ENCODE measurements around the gene SLC18A2. TPM values are rescaled to one million over a fixed set of nuclear protein-coding genes. Genes with fewer than 3 reads are reported as not detected.

The SLC18A2 gene
- polyA plus RNA-seq, 3 donors, result 0.14 TPM; not detected in 2

- Histone ChIP-seq H2AFZ (ENCODE audit: insufficient read depth, low read depth, low read length, poor library complexity, severe bottlenecking) (no peak overlapping the region), H3K9ac (ENCODE audit: insufficient read depth, low read length, poor library complexity, severe bottlenecking) (no peak overlapping the region), H3K4me1 (ENCODE audit: control insufficient read depth in 1 of 2, insufficient read depth in 2 of 2, low read length in 2 of 2) (no peaks in the 10 kb centered on the region), H3K79me2 (ENCODE audit: insufficient read depth, low read length) (no peaks in the 10 kb centered on the region), H4K20me1 (ENCODE audit: insufficient read depth, low read length) (no peaks in the 10 kb centered on the region), H3K36me3 (replicated peaks in 1 of 2; ENCODE audit: control insufficient read depth in 1 of 2, insufficient read depth in 2 of 2, low read length in 2 of 2) (no peaks in the 10 kb centered on the region), H3K27ac (ENCODE audit: low read depth in 1 of 2, low read length in 2 of 2) (no peak overlapping the region), H3K27me3 (ENCODE audit: control insufficient read depth in 2 of 2, insufficient read depth in 2 of 2, low read length in 2 of 2) (no peaks in the 10 kb centered on the region), H3K4me3 (replicated peaks in 1 of 3; ENCODE audit: low read depth in 2 of 3, low read length in 3 of 3) (no peak overlapping the region), H3K4me2 (replicated peaks; ENCODE audit: extremely low read depth, low read length, poor library complexity, severe bottlenecking) (no peak overlapping the region), H3K9me3 (replicated peaks in 1 of 2; ENCODE audit: control insufficient read depth in 1 of 2, insufficient read depth in 1 of 2, low read length in 2 of 2) (no peaks in the 10 kb centered on the region)
- TF ChIP-seq CTCF (IDR thresholded peaks at IDR 0.05), result no peak
- intact Hi-C loops (cut with micrococcal nuclease), result no loop called here
- H3K4me3 Mint-ChIP-seq, result no peak overlapping the region
- no peak for DNase-seq
- peaks cover 1 to 4% (median 2%) of the 10 kb centered on the region in 3 donors for H3K27me3 Mint-ChIP-seq (ENCODE audit: low read depth in 3 of 3)
- peaks cover 0 to 3% (median 0%) of the 10 kb centered on the region in 7 donors for H3K9me3 Mint-ChIP-seq
- H3K4me1 Mint-ChIP-seq, result peaks cover 2% of the 10 kb centered on the region
- no peak overlapping the region for H3K27ac Mint-ChIP-seq
- WGBS (ENCODE audit: insufficient coverage), result 100% methylated on average over 1 of the region's 3 CpGs
- no peaks in the 10 kb centered on the region for H3K36me3 Mint-ChIP-seq
These were observed 30.5 kb downstream of the SLC18A2 start for GRCh38 chr10:117271427-117271826.

GRCh38 chr10:117272195-117273076, 31.5 kb downstream of the SLC18A2 start:
- Mint-ChIP-seq H3K4me3 (no peak overlapping the region), H3K36me3 (peaks cover 2 to 3% of the 10 kb centered on the region in 2 donors), H3K9me3 (peaks cover 0 to 3% (median 0%) of the 10 kb centered on the region in 7 donors), H3K4me1 (peaks cover 2% of the 10 kb centered on the region), H3K27ac (peak overlapping the region in 1 of 7 donors; percentile 86), H3K27me3 (ENCODE audit: low read depth in 3 of 3) (peaks cover 1 to 5% (median 2%) of the 10 kb centered on the region in 3 donors)
- H3K27me3 ChIP-seq (ENCODE audit: control insufficient read depth in 2 of 2, insufficient read depth in 2 of 2, low read length in 2 of 2), result no peaks in the 10 kb centered on the region
- DNase-seq, result no peak
- no peak overlapping the region for H3K4me3 ChIP-seq (replicated peaks in 1 of 3; ENCODE audit: low read depth in 2 of 3, low read length in 3 of 3)
- H3K4me2 ChIP-seq (replicated peaks; ENCODE audit: extremely low read depth, low read length, poor library complexity, severe bottlenecking), result no peak overlapping the region
- WGBS (ENCODE audit: insufficient coverage), result 57% methylated on average over 5 of the region's 13 CpGs
- H3K79me2 ChIP-seq (ENCODE audit: insufficient read depth, low read length), result no peaks in the 10 kb centered on the region
- intact Hi-C loops (cut with micrococcal nuclease), result no loop called here
- no peaks in the 10 kb centered on the region for H3K9me3 ChIP-seq (replicated peaks in 1 of 2; ENCODE audit: control insufficient read depth in 1 of 2, insufficient read depth in 1 of 2, low read length in 2 of 2)
- no peaks in the 10 kb centered on the region for H3K4me1 ChIP-seq (ENCODE audit: control insufficient read depth in 1 of 2, insufficient read depth in 2 of 2, low read length in 2 of 2)
- no peaks in the 10 kb centered on the region for H3K36me3 ChIP-seq (replicated peaks in 1 of 2; ENCODE audit: control insufficient read depth in 1 of 2, insufficient read depth in 2 of 2, low read length in 2 of 2)
- no peak for TF ChIP-seq CTCF (IDR thresholded peaks at IDR 0.05)
- H2AFZ ChIP-seq (ENCODE audit: insufficient read depth, low read depth, low read length, poor library complexity, severe bottlenecking), result no peak overlapping the region
- no peaks in the 10 kb centered on the region for H4K20me1 ChIP-seq (ENCODE audit: insufficient read depth, low read length)
- no peak overlapping the region for H3K9ac ChIP-seq (ENCODE audit: insufficient read depth, low read length, poor library complexity, severe bottlenecking)
- H3K27ac ChIP-seq (ENCODE audit: low read depth in 1 of 2, low read length in 2 of 2), result no peak overlapping the region
